GM23248 (cell line): ENCODE data around the gene SLC25A21.

Experiments
- EZH2 ChIP-seq: fragments of 200-600 bp; sonication (generic); IDR thresholded peaks from 2 replicates; pipeline ENCODE4 v1.6.1; 2018; ENCODE audit warnings: antibody characterized with exemption, mild to moderate bottlenecking; ENCODE audit not compliant: insufficient read depth, poor library complexity, severe bottlenecking
- EZH2phosphoT487 ChIP-seq: fragments of 200-600 bp; sonication (generic); IDR thresholded peaks from 2 replicates; pipeline ENCODE4 v1.6.1; 2018; ENCODE audit warnings: antibody characterized with exemption, moderate library complexity, mild to moderate bottlenecking, low read depth; ENCODE audit not compliant: insufficient read depth

- TF ChIP-seq EZH2 (no peak), EZH2phosphoT487 (no peak)
Measured at GRCh38 chr14:37056473-37056872, 115.9 kb downstream of the SLC25A21 start.
